Mammary epithelial cell (primary cell): ENCODE measurements around the gene HEPACAM.

Experiments used
- EZH2 ChIP-seq: IDR thresholded peaks from 2 replicates; pipeline ENCODE4 v1.6.1; 2012; ENCODE audit warnings: low read length, inconsistent platforms, borderline replicate concordance
- TF ChIP-seq, protein P1 (sequence below), 2 donors: IDR thresholded peaks in 1 of 2; conservative IDR thresholded peaks in 1 of 2; 2 replicates each; pipeline ENCODE4 v1.5.1; 2011 to 2012; ENCODE audit warnings: inconsistent platforms in 2 of 2, low read length in 2 of 2, mild to moderate bottlenecking in 2 of 2, control low read depth in 1 of 2, low read depth in 1 of 2; ENCODE audit not compliant: insufficient read depth in 1 of 2; ENCODE audit errors: extremely low read depth in 1 of 2

- no peak for TF ChIP-seq EZH2
- TF ChIP-seq, protein P1, sequence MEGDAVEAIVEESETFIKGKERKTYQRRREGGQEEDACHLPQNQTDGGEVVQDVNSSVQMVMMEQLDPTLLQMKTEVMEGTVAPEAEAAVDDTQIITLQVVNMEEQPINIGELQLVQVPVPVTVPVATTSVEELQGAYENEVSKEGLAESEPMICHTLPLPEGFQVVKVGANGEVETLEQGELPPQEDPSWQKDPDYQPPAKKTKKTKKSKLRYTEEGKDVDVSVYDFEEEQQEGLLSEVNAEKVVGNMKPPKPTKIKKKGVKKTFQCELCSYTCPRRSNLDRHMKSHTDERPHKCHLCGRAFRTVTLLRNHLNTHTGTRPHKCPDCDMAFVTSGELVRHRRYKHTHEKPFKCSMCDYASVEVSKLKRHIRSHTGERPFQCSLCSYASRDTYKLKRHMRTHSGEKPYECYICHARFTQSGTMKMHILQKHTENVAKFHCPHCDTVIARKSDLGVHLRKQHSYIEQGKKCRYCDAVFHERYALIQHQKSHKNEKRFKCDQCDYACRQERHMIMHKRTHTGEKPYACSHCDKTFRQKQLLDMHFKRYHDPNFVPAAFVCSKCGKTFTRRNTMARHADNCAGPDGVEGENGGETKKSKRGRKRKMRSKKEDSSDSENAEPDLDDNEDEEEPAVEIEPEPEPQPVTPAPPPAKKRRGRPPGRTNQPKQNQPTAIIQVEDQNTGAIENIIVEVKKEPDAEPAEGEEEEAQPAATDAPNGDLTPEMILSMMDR (conservative IDR thresholded peaks at IDR 0.05 in 1 of 2, IDR thresholded peaks at IDR 0.05 in 1 of 2; ENCODE audit: extremely low read depth in 1 of 2, insufficient read depth in 1 of 2, low read depth in 1 of 2, low read length in 2 of 2) = no peak
Observed at GRCh38 chr11:124943741-124944140, 7.9 kb upstream of the HEPACAM start.
